Left colon (tissue), 2 donors: Measurements from ENCODE around the gene DACT2. TPM values are rescaled to one million over a fixed set of nuclear protein-coding genes. Genes with fewer than 3 reads are reported as not detected.
A peak's percentile ranks its signal among the peaks of the same experiment; 100 is the strongest.
"Not testable (repeated sequence)": the region's sequence is repeated elsewhere in the genome, so short reads cannot be mapped to it uniquely, and the experiment has no call there.

Source experiments
- ATAC-seq: fragments of 200-7000 bp; cut with Tn5 transposase; one replicate; pipeline ENCODE4 v1.9.1; 2020; ENCODE audit warnings: mild to moderate bottlenecking, moderate library complexity
- DNase-seq, 2 donors: peaks; one replicate each; pipeline ENCODE4 v3.0.0-alpha.2; 2020
- intact Hi-C, 2 donors: fragments of 100-400 bp; cut with DNase I in 1 of 2; cut with micrococcal nuclease in 1 of 2; formaldehyde crosslinking; loops; one replicate each; pipeline versions ENCODE4 v1.11.2 to v1.14.0; 2022; cut with DNase I, micrococcal nuclease
- total RNA-seq, 2 donors: library from RNA; stranded (reverse); fragmentation: NEBNext Ultra II Directional; extraction: Animal tissue kit (Norgen Biotek cat#: 25700); gene quantifications; one replicate each; pipeline ENCODE4 v1.2.1, GENCODE V29; 2021
- donor health status: DM: no; HTN: no; CAD: no.
- donor health status: DM: yes; HTN: yes; CAD: no.

DACT2 gene
- total RNA-seq, 2 donors from 2014 or later: 1.9 to 2.5 TPM

- DNase-seq: no peak
- intact Hi-C loops: no loop called here
- ATAC-seq: no peak
Observed at GRCh38 chr6:168292826-168293225, 26.8 kb downstream of the DACT2 start.

GRCh38 chr6:168291450-168291849 lies 28.1 kb downstream of the DACT2 start:
- ATAC-seq: no peak
- no peak for DNase-seq
- intact Hi-C loops: no loop called here

- ATAC-seq (no peak), DNase-seq (no peak)
- intact Hi-C loops: no loop called here
Observed at GRCh38 chr6:168290095-168290494, 29.5 kb downstream of the DACT2 start.

- ATAC-seq (no peak), DNase-seq (no peak)
- intact Hi-C loops: no loop called here
Observed at GRCh38 chr6:168289571-168289962, 30.0 kb downstream of the DACT2 start.

- no peak for ATAC-seq
- DNase-seq: no peak
- intact Hi-C loops: no loop called here
Observed at GRCh38 chr6:168288781-168289570, 30.6 kb downstream of the DACT2 start.

- DNase-seq, intact Hi-C loops, ATAC-seq: not testable (repeated sequence)
Observed at GRCh38 chr6:168287460-168287859, 32.1 kb downstream of the DACT2 start.

GRCh38 chr6:168286771-168287446 lies 32.7 kb downstream of the DACT2 start:
- ATAC-seq, intact Hi-C loops, DNase-seq: not testable (repeated sequence)

- no peak for ATAC-seq
- no peak for DNase-seq
- intact Hi-C loops: no loop called here
Observed at GRCh38 chr6:168286116-168286515, 33.5 kb downstream of the DACT2 start.

- ATAC-seq: no peak
- no peak for DNase-seq
- intact Hi-C loops: no loop called here
Observed at GRCh38 chr6:168285456-168285855, 34.1 kb downstream of the DACT2 start.

GRCh38 chr6:168284187-168284586 lies 35.4 kb downstream of the DACT2 start:
- DNase-seq (no peak), ATAC-seq (no peak)
- intact Hi-C loops: no loop called here

GRCh38 chr6:168283686-168284025 lies 35.9 kb downstream of the DACT2 start:
- intact Hi-C loops: no loop called here
- DNase-seq (no peak), ATAC-seq (no peak)

GRCh38 chr6:168282985-168283685 lies 36.4 kb downstream of the DACT2 start:
- DNase-seq (no peak), ATAC-seq (no peak)
- intact Hi-C loops: no loop called here

GRCh38 chr6:168281826-168282225 lies 37.8 kb downstream of the DACT2 start:
- intact Hi-C loops: no loop called here
- ATAC-seq: no peak
- no peak for DNase-seq

GRCh38 chr6:168281314-168281713 lies 38.3 kb downstream of the DACT2 start:
- ATAC-seq, intact Hi-C loops, DNase-seq: not testable (repeated sequence)

GRCh38 chr6:168280899-168281245 lies 38.7 kb downstream of the DACT2 start:
- ATAC-seq (peak; percentile 31), DNase-seq (no peak)

GRCh38 chr6:168280020-168280898 lies 39.3 kb downstream of the DACT2 start:
- ATAC-seq: no peak
- intact Hi-C loops: no loop called here
- no peak for DNase-seq

More at GRCh38 chr6:168280899-168281245, 38.7 kb downstream of the DACT2 start:
- intact Hi-C loops: no loop called here

- DNase-seq (no peak), ATAC-seq (no peak)
- intact Hi-C loops: no loop called here
Observed at GRCh38 chr6:168279403-168279935, 40.1 kb downstream of the DACT2 start.

- DNase-seq: peak in 1 of 2 donors; percentile 51
- peak; percentile 47 for ATAC-seq
- intact Hi-C loops: no loop called here
Observed at GRCh38 chr6:168278904-168279303, 40.7 kb downstream of the DACT2 start.

- DNase-seq (no peak), ATAC-seq (no peak)
- intact Hi-C loops: no loop called here
Observed at GRCh38 chr6:168277274-168277669, 42.3 kb downstream of the DACT2 start.
